CD4-positive, alpha-beta T cell (primary cell): Measurements from ENCODE around the gene TTC28. TPM values are rescaled to one million over a fixed set of nuclear protein-coding genes. Genes with fewer than 3 reads are reported as not detected.
"Not testable (repeated sequence)": the region's sequence is repeated elsewhere in the genome, so short reads cannot be mapped to it uniquely, and the experiment has no call there.

Experiments used
- ATAC-seq: fragments of 200-7000 bp; cut with Tn5 transposase; one replicate; pipeline ENCODE4 v1.10.0; 2022; ENCODE audit warnings: mild to moderate bottlenecking; ENCODE audit not compliant: poor library complexity
- CTCF ChIA-PET: fragments of 350-600 bp; sonication (Branson Sonifier 250); formaldehyde crosslinking; loops from one replicate; lab custom pipeline; 2021; ENCODE audit warnings: antibody characterized with exemption, inconsistent platforms; lab: Charles Lee
- POLR2A ChIA-PET: fragments of 350-600 bp; sonication (Branson Sonifier 250); formaldehyde crosslinking; loops from one replicate; lab custom pipeline; 2021; ENCODE audit warnings: antibody characterized with exemption, inconsistent platforms; lab: Charles Lee
- DNase-seq, 14 experiments: peaks; one replicate each; pipeline ENCODE4 v3.0.0-alpha.2; 2013 to 2020; ENCODE audit warnings: mixed read lengths in 2 of 14
- H3K27ac ChIP-seq, 2 donors: one replicate each; pipeline versions ENCODE4 v1.5.1 to v1.7.0; 2013; ENCODE audit warnings: low read length in 2 of 2, low read depth in 1 of 2, mild to moderate bottlenecking in 1 of 2
- H3K27me3 ChIP-seq, 2 experiments: 1 replicate in 1 of 2; 2 replicates in 1 of 2; pipeline versions ENCODE4 v1.6.1 to v1.7.0; 2013; ENCODE audit warnings: low read length in 2 of 2, control low read depth in 1 of 2, mild to moderate bottlenecking in 1 of 2, moderate library complexity in 1 of 2; ENCODE audit not compliant: insufficient read depth in 2 of 2, control insufficient read depth in 1 of 2
- H3K36me3 ChIP-seq: one replicate; pipeline ENCODE4 v1.6.1; 2013; ENCODE audit warnings: low read length, control low read depth; ENCODE audit not compliant: insufficient read depth
- H3K4me1 ChIP-seq: one replicate; pipeline ENCODE4 v1.6.1; 2013; ENCODE audit warnings: low read length, control low read depth; ENCODE audit not compliant: insufficient read depth
- H3K4me3 ChIP-seq: one replicate; pipeline ENCODE4 v1.5.1; 2013; ENCODE audit warnings: mild to moderate bottlenecking, low read length, moderate library complexity
- H3K9me3 ChIP-seq, 2 experiments: 1 replicate in 1 of 2; 2 replicates in 1 of 2; pipeline versions ENCODE4 v1.6.1 to v1.7.0; 2013; ENCODE audit warnings: low read length in 2 of 2, mild to moderate bottlenecking in 2 of 2, control low read depth in 1 of 2, moderate library complexity in 1 of 2; ENCODE audit not compliant: control insufficient read depth in 1 of 2, insufficient read depth in 1 of 2
- H3K27ac Mint-ChIP-seq: one replicate; pipeline ENCODE4 v1.8.0; 2020; ENCODE audit warnings: mixed read lengths
- H3K27me3 Mint-ChIP-seq: one replicate; pipeline ENCODE4 v1.8.0; 2021; ENCODE audit warnings: mixed read lengths
- H3K36me3 Mint-ChIP-seq: one replicate; pipeline ENCODE4 v1.8.0; 2021; ENCODE audit warnings: low read depth, mixed read lengths
- H3K4me1 Mint-ChIP-seq: one replicate; pipeline ENCODE4 v1.8.0; 2021; ENCODE audit warnings: low read depth, mixed read lengths
- H3K4me3 Mint-ChIP-seq: one replicate; pipeline ENCODE4 v1.8.0; 2020; ENCODE audit warnings: mild to moderate bottlenecking, mixed read lengths
- H3K9me3 Mint-ChIP-seq: one replicate; pipeline ENCODE4 v1.8.0; 2020; ENCODE audit warnings: mixed read lengths
- CTCF ChIP-seq: fragments of 200-600 bp; IDR thresholded peaks from one replicate; pipeline ENCODE4 v1.8.0; 2022; ENCODE audit warnings: antibody characterized with exemption, mild to moderate bottlenecking
- intact Hi-C, 2 experiments: fragments of 100-400 bp; cut with DNase I in 1 of 2; cut with micrococcal nuclease in 1 of 2; formaldehyde crosslinking; loops; one replicate each; pipeline versions ENCODE4 v1.15.1 to v1.9.0; 2023 to 2025; cut with DNase I, micrococcal nuclease
- total RNA-seq, 174 experiments: library from RNA in 2 of 174; stranded (reverse) in 2 of 174; gene quantifications; one replicate each; pipeline ENCODE4 v1.2.3 and lab custom pipeline; 2021 to 2026

Gene TTC28
- total RNA-seq, 2 experiments from 2014 or later, result 4.6 to 5.7 TPM

DNA sequence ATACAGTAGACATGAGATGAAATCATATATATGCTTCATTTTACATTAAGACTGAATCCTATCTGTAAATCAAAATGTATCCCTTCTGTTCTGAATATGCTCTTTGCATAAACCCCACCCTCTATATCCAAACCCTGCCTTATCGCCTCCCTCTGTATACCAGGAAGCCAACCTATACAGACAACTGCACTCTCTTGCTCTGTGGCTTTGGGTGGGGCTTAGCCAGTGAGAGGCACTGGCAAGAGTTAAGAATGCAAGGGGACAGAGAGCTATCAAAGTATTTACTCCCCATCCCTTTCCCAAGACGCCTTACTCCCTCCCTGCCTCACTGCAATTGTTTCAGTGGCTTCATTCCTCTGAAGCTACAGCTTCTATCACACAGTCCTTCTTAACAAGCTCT is 309.8 kb downstream of the TTC28 start:
- Mint-ChIP-seq H3K4me3 (no peak overlapping the region), H3K4me1 (peaks cover 15% of the 10 kb centered on the region), H3K9me3 (no peaks in the 10 kb centered on the region), H3K36me3 (no peaks in the 10 kb centered on the region), H3K27ac (no peak overlapping the region), H3K27me3 (no peaks in the 10 kb centered on the region)
- no peaks in the 10 kb centered on the region for H3K27me3 ChIP-seq
- peaks cover 4% of the 10 kb centered on the region for H3K4me1 ChIP-seq
- DNase-seq (no peak), ATAC-seq (no peak)
- no peak overlapping the region for H3K27ac ChIP-seq
- no peak for TF ChIP-seq CTCF
- H3K9me3 ChIP-seq, result no peaks in the 10 kb centered on the region
- intact Hi-C loops, result no loop called here
- H3K4me3 ChIP-seq, result no peak overlapping the region
- CTCF ChIA-PET, result no interaction called here
- POLR2A ChIA-PET, result interaction anchor here (1.1 kb wide), 1 partner anchor 251 kb away, joined by 3 read pairs; no protein-coding TSS in a partner anchor
- no peaks in the 10 kb centered on the region for H3K36me3 ChIP-seq

DNA sequence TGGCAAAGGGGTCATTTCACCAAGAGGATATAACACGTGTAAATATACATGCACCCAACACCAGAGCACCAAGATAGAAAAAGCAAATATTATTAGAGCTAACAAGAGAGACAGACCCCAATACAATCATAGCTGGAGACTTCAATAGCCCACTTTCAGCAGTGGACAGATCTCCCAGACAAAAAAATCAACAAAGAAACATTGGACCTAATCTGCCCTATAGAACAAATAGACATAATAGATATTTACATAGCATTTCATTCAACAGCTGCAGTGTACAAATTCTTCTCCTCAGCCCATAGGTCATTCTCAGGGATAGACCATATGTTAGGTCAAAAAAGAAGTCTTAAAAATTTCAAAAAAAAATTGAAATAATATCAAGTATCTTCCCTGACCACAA is 312.8 kb downstream of the TTC28 start:
- CTCF ChIA-PET, result no interaction called here

DNA sequence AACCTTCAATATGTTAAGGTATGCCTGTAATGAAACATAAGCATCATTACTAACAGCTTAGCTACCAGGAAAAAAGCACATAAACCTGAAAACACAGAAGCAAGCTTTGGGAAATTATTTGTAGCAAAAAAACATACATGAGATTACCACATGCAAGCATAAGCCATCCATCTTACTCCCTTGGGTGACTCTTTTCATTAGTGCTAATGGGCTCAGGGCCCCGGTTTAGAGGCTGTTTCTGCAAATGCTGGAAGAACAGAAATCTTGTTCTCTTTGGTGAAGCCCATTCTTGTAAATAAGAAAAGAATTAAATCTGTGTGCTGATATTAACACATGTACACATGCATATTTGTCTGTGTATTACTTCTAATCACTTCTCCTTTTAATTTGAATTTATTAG is 314.3 kb downstream of the TTC28 start:
- Histone ChIP-seq H3K4me1 (peaks cover 4% of the 10 kb centered on the region), H3K27ac (no peak overlapping the region), H3K27me3 (no peaks in the 10 kb centered on the region), H3K9me3 (peaks cover 0 to 8% of the 10 kb centered on the region in 2 experiments), H3K36me3 (no peaks in the 10 kb centered on the region), H3K4me3 (no peak overlapping the region)
- POLR2A ChIA-PET, result no interaction called here
- intact Hi-C loops, result no loop called here
- Mint-ChIP-seq H3K27me3 (no peaks in the 10 kb centered on the region), H3K4me1 (peaks cover 9% of the 10 kb centered on the region), H3K9me3 (peaks cover 5% of the 10 kb centered on the region), H3K4me3 (no peak overlapping the region), H3K27ac (no peak overlapping the region), H3K36me3 (peaks cover 21% of the 10 kb centered on the region)
- DNase-seq (no peak), ATAC-seq (no peak)
- CTCF ChIA-PET, result no interaction called here
- TF ChIP-seq CTCF, result no peak

More for the DNA sequence above, 312.8 kb downstream of the TTC28 start:
- intact Hi-C loops, result no loop called here
- H3K4me3 Mint-ChIP-seq, result no peak overlapping the region
- POLR2A ChIA-PET, result no interaction called here
- no peak for ATAC-seq
- H3K4me3 ChIP-seq, result no peak overlapping the region
- H3K27me3 Mint-ChIP-seq, result no peaks in the 10 kb centered on the region
- TF ChIP-seq CTCF, result no peak
- H3K9me3 Mint-ChIP-seq, result peaks cover 5% of the 10 kb centered on the region
- no peak overlapping the region for H3K27ac Mint-ChIP-seq
- H3K4me1 ChIP-seq, result peaks cover 4% of the 10 kb centered on the region
- H3K9me3 ChIP-seq, result peaks cover 0 to 8% of the 10 kb centered on the region in 2 experiments
- no peak overlapping the region for H3K27ac ChIP-seq
- peaks cover 21% of the 10 kb centered on the region for H3K36me3 Mint-ChIP-seq
- no peaks in the 10 kb centered on the region for H3K27me3 ChIP-seq
- no peaks in the 10 kb centered on the region for H3K36me3 ChIP-seq
- no peak for DNase-seq
- H3K4me1 Mint-ChIP-seq, result peaks cover 15% of the 10 kb centered on the region

DNA sequence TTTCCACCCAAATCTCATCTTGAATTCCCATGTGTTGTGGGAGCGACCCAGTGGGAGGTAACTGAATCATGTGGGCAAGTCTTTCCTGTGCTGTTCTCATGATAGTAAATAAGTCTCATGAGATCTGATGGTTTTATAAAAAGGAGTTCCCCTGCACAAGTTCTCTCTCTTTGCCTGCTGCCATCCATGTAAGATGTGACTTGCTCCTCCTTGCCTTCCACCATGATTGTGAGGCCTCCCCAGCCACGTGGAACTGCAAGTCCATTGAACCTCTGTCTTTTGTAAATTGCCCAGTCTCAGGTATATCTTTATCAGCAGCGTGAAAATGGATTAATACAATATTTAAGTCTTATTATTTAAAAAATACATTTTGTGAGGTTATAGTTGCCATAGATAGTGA is 315.5 kb downstream of the TTC28 start:
- H3K4me1 ChIP-seq, H3K36me3 ChIP-seq, H3K9me3 ChIP-seq, H3K27me3 Mint-ChIP-seq, ATAC-seq, H3K27ac Mint-ChIP-seq, H3K4me3 ChIP-seq, POLR2A ChIA-PET, CTCF ChIA-PET, H3K4me3 Mint-ChIP-seq, DNase-seq, intact Hi-C loops, H3K9me3 Mint-ChIP-seq, H3K27ac ChIP-seq, H3K4me1 Mint-ChIP-seq, H3K27me3 ChIP-seq: not testable (repeated sequence)
- H3K36me3 Mint-ChIP-seq, result peaks cover 21% of the 10 kb centered on the region
